GM12878 (cell line): ENCODE data around the gene EPHA5. TPM values are rescaled to one million over a fixed set of nuclear protein-coding genes. Genes with fewer than 3 reads are reported as not detected.

ENCODE experiments used
- ATAC-seq: fragments of 200-7000 bp; cut with Tn5 transposase; 3 replicates; pipeline ENCODE4 v1.9.1; 2020; ENCODE audit warnings: mild to moderate bottlenecking, moderate library complexity
- BruUV-seq: library from RNA; stranded (reverse); fragments of 400-500 nt; replicated peaks from 2 replicates; lab custom pipeline; 2021; lab: Mats Ljungman, UMichigan
- CTCF ChIA-PET: fragments of 300-600 bp; sonication (Branson Sonifier 250); formaldehyde crosslinking; extraction: SDS; loops from one replicate; lab custom pipeline; 2021; ENCODE audit warnings: inconsistent platforms; lab: Yijun Ruan, JAX
- POLR2A ChIA-PET: fragments of 350-600 bp; formaldehyde crosslinking; extraction: SDS; loops from one replicate; lab custom pipeline; 2021; ENCODE audit warnings: inconsistent platforms; lab: Charles Lee
- RAD21 ChIA-PET: fragments of 300-600 bp; sonication (Branson Sonifier 250); formaldehyde crosslinking; loops from one replicate; lab custom pipeline; 2023; ENCODE audit warnings: antibody characterized with exemption; ENCODE audit not compliant: unreplicated experiment; lab: Charles Lee
- SMC1A ChIA-PET: fragments of 300-600 bp; sonication (Branson Sonifier 250); formaldehyde crosslinking; loops from one replicate; lab custom pipeline; 2023; ENCODE audit not compliant: unreplicated experiment, uncharacterized antibody; lab: Charles Lee
- DNase-seq: peaks from one replicate; pipeline ENCODE4 v3.0.0-alpha.2; 2011; ENCODE audit warnings: low read depth, low spot score
- FAIRE-seq: peaks from 3 replicates; lab custom pipeline; 2011; peaks lifted over from hg19 to GRCh38; lab: Jason Lieb, UNC
- H2AFZ ChIP-seq: 2 replicates; pipeline ENCODE4 v1.6.0; 2011; ENCODE audit warnings: low read depth, low read length, control low read depth; ENCODE audit not compliant: control insufficient read depth
- H3K27ac ChIP-seq: 2 replicates; pipeline ENCODE4 v1.5.1; 2011; ENCODE audit warnings: control low read depth; ENCODE audit not compliant: control insufficient read depth, insufficient read depth
- H3K27me3 ChIP-seq, 2 experiments: replicated peaks in 1 of 2; 2 replicates each; pipeline versions ENCODE4 v1.6.0 to v1.6.1; 2011; ENCODE audit warnings: low read length in 1 of 2; ENCODE audit not compliant: control insufficient read depth in 2 of 2, insufficient read depth in 2 of 2
- H3K36me3 ChIP-seq, 2 experiments: 2 replicates each; pipeline ENCODE4 v1.5.1; 2011; ENCODE audit warnings: low read length in 1 of 2; ENCODE audit not compliant: control insufficient read depth in 2 of 2, insufficient read depth in 2 of 2
- H3K4me1 ChIP-seq: 2 replicates; pipeline ENCODE4 v1.6.1; 2011; ENCODE audit warnings: mild to moderate bottlenecking, low read length, moderate library complexity, mixed read lengths; ENCODE audit not compliant: control insufficient read depth, insufficient read depth
- H3K4me2 ChIP-seq: 2 replicates; pipeline ENCODE4 v1.6.0; 2011; ENCODE audit warnings: control low read depth; ENCODE audit not compliant: control insufficient read depth, insufficient read depth
- H3K4me3 ChIP-seq: fragments of 200-600 bp; sonication (generic); 2 replicates; pipeline ENCODE4 v1.5.1; 2016
- H3K79me2 ChIP-seq: 2 replicates; pipeline ENCODE4 v1.6.0; 2011; ENCODE audit warnings: low read length; ENCODE audit not compliant: control insufficient read depth, insufficient read depth
- H3K9ac ChIP-seq: 2 replicates; pipeline ENCODE4 v1.8.0; 2011; ENCODE audit warnings: low read length, control low read depth, mixed read lengths; ENCODE audit not compliant: control insufficient read depth, insufficient read depth
- H3K9me3 ChIP-seq: replicated peaks from 3 replicates; pipeline ENCODE4 v1.5.1; 2011; ENCODE audit warnings: mild to moderate bottlenecking, low read length; ENCODE audit not compliant: control insufficient read depth, insufficient read depth
- H4K20me1 ChIP-seq: 2 replicates; pipeline ENCODE4 v1.6.0; 2011; ENCODE audit not compliant: control insufficient read depth, insufficient read depth
- BHLHE40 ChIP-seq, 2 experiments: fragments of 450-650 bp in 1 of 2; IDR thresholded peaks; 2 replicates each; pipeline ENCODE4 v1.6.1; 2011 to 2017; ENCODE audit warnings: low read depth in 2 of 2, borderline replicate concordance in 1 of 2, improper control_type of control experiment in 1 of 2, low read length in 1 of 2, mild to moderate bottlenecking in 1 of 2
- CREM ChIP-seq: IDR thresholded peaks from 2 replicates; pipeline ENCODE4 v1.6.1; 2014; ENCODE audit warnings: antibody characterized with exemption, low read depth
- TCF7 ChIP-seq: IDR thresholded peaks from 2 replicates; pipeline ENCODE4 v1.6.1; 2014; ENCODE audit warnings: antibody characterized with exemption, borderline replicate concordance
- WGBS: methylation state at CpG from one replicate; pipeline ENCODE4 v1.1.6; 2016; ENCODE audit warnings: low lambda C conversion rate; ENCODE audit not compliant: insufficient replicate concordance, insufficient coverage; ENCODE audit errors: missing lambda C conversion rate; 5-methylcytosine and 5-hydroxymethylcytosine counted together
- in situ Hi-C: fragments of 300-500 bp; cut with MboI; formaldehyde crosslinking; loops from 9 replicates; pipeline ENCODE4 v1.14.3; 2018; ENCODE audit warnings: mixed read lengths
- intact Hi-C: fragments of 100-400 bp; cut with micrococcal nuclease; formaldehyde crosslinking; loops from one replicate; pipeline ENCODE4 v1.14.2; 2022; ENCODE audit not compliant: unreplicated experiment
- polyA plus RNA-seq, 11 experiments: library from polyadenylated mRNA; depleted of rRNA in 4 of 11; unstranded in 6 of 11; stranded (reverse) in 5 of 11; fragments of >200 nt; fragmentation: Nextera tagmentation in 4 of 11; fragmentation: Illumina TruSeq in 1 of 11; extraction: Ambion mirVana in 4 of 11; extraction: Trizol in 1 of 11; gene quantifications; 1 replicate in 1 of 11; 2 replicates in 10 of 11; pipeline versions ENCODE4 v1.2.1 to v1.2.3, GENCODE V29; 2011 to 2016; ENCODE audit warnings: inconsistent platforms in 2 of 11, missing spikeins in 2 of 11, low read depth in 1 of 11
- total RNA-seq, 4 experiments: library from RNA; depleted of rRNA in 3 of 4; stranded (reverse); fragments of >200 nt in 3 of 4; fragmentation: Illumina TruSeq in 1 of 4; extraction: Trizol in 1 of 4; gene quantifications; 2 replicates each; pipeline versions ENCODE4 v1.2.1 to v1.2.3, GENCODE V29; 2013 to 2021

Gene EPHA5
- total and polyA plus RNA-seq, 10 of the 15 experiments (the other 5 are each of a cell fraction or from before 2014, with no cell fraction given) = not detected

GRCh38 chr4:65467068-65467680, 203.1 kb downstream of the EPHA5 start:
- Histone ChIP-seq H3K9me3 (no peaks in the 10 kb centered on the region), H3K27me3 (no peaks in the 10 kb centered on the region), H3K4me2 (no peak overlapping the region), H2AFZ (no peak overlapping the region), H4K20me1 (no peaks in the 10 kb centered on the region), H3K9ac (no peak overlapping the region), H3K79me2 (no peaks in the 10 kb centered on the region), H3K36me3 (no peaks in the 10 kb centered on the region), H3K4me1 (no peaks in the 10 kb centered on the region), H3K4me3 (no peak overlapping the region), H3K27ac (no peak overlapping the region)
- no TSS peak for BruUV-seq
- POLR2A ChIA-PET = no interaction called here
- FAIRE-seq = no peak
- SMC1A ChIA-PET = no interaction called here
- DNase-seq = no peak
- in situ Hi-C loops = no loop called here
- WGBS = 0% methylated on average over 1 of the region's 1 CpG
- no peak for ATAC-seq
- RAD21 ChIA-PET = no interaction called here
- CTCF ChIA-PET = no interaction called here
- TF ChIP-seq CREM (no peak), BHLHE40 (IDR thresholded peaks at IDR 0.05; ENCODE audit: borderline replicate concordance in 1 of 2, low read depth in 2 of 2, low read length in 1 of 2) (no peak)
- intact Hi-C loops = no loop called here

DNA sequence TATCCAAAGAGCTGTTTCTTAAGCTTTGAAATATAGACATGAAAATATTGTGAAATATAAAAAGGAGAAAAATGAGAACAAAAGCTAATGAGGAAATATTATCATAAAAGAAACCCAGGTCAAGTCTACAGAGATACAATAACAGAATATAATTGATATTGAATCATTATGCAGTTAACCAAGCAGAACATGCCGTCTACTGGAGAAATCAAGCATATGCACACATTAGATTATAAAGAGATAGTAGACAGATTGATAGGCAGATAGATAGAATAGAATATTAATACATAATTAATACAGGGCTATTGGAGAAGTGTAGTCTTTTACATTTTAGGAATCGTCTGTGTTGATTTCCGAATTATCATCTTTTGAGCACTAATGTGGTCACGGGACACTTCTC, 208.5 kb downstream of the EPHA5 start:
- ChIA-PET CTCF (no interaction called here), RAD21 (no interaction called here), SMC1A (interaction anchor here (1.1 kb wide), 1 partner anchor 12 kb away, joined by 3 read pairs; no protein-coding TSS in a partner anchor), POLR2A (no interaction called here)
- Histone ChIP-seq H3K36me3 (no peaks in the 10 kb centered on the region), H2AFZ (no peak overlapping the region), H3K79me2 (no peaks in the 10 kb centered on the region), H3K27ac (no peak overlapping the region), H3K27me3 (no peaks in the 10 kb centered on the region), H3K9me3 (no peaks in the 10 kb centered on the region), H3K4me2 (no peak overlapping the region), H4K20me1 (no peaks in the 10 kb centered on the region), H3K4me3 (no peak overlapping the region), H3K9ac (no peak overlapping the region), H3K4me1 (no peaks in the 10 kb centered on the region)
- DNase-seq (no peak), FAIRE-seq (no peak), ATAC-seq (no peak)
- BruUV-seq = no TSS peak
- TF ChIP-seq TCF7 = no peak
- intact Hi-C loops (no loop called here), in situ Hi-C loops (no loop called here)
- 47% methylated on average over 4 of the region's 4 CpGs for WGBS
